ENCODE data around the gene ODAD2.

DNA sequence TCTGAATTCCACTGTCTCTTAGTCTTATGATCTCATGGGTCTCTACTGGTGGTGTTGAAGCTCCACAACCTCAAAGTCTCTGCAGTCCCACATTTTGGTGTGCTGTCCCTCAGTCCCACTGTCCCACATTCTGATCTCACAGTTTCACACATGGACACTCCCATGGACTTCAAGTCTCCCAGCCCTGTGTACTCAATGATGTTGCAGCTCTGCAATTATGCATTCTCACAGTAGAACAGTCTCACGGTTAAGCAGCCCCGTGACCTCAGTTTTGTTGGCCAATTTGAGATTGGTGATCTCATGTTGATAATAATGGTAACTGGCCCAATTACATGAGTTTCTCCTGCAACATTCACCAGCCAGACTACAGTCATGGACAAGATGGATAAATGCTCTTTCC is 109.4 kb downstream of the ODAD2 start:
- no peak for TF ChIP-seq CTCF (IDR thresholded peaks at IDR 0.05 in 4 of 5, conservative IDR thresholded peaks at IDR 0.05 in 1 of 5)
- no peak for TF ChIP-seq POLR2A (IDR thresholded peaks at IDR 0.05)

All from gastrocnemius medialis (tissue), 4 donors.